GM12878 (cell line): Measurements from ENCODE around the gene MAN2C1. TPM values are rescaled to one million over a fixed set of nuclear protein-coding genes. Genes with fewer than 3 reads are reported as not detected.
A peak's percentile ranks its signal among the peaks of the same experiment; 100 is the strongest.

Experiments used
- CEBPZ ChIP-seq: fragments of 150-350 bp; IDR thresholded peaks from 2 replicates; pipeline ENCODE4 v1.6.1; 2016; ENCODE audit warnings: low read depth, low read length
- EZH2 ChIP-seq: IDR thresholded peaks from 2 replicates; pipeline ENCODE4 v1.6.1; 2012; ENCODE audit warnings: low read depth, mild to moderate bottlenecking, control low read depth, inconsistent platforms, low read length, borderline replicate concordance; ENCODE audit not compliant: control insufficient read depth
- MEF2A ChIP-seq: IDR thresholded peaks from 2 replicates; pipeline ENCODE4 v1.6.1; 2011; ENCODE audit warnings: low read depth, mild to moderate bottlenecking, low read length, moderate library complexity; ENCODE audit not compliant: insufficient read depth
- MLLT1 ChIP-seq: fragments of 450-650 bp; IDR thresholded peaks from 2 replicates; pipeline ENCODE4 v1.6.1; 2016; ENCODE audit warnings: mild to moderate bottlenecking
- NBN ChIP-seq: fragments of 450-650 bp; IDR thresholded peaks from 2 replicates; pipeline ENCODE4 v1.6.1; 2016
- NFXL1 ChIP-seq: fragments of 450-650 bp; IDR thresholded peaks from 2 replicates; pipeline ENCODE4 v1.6.1; 2017; ENCODE audit warnings: antibody characterized with exemption, mild to moderate bottlenecking, borderline replicate concordance
- NFYB ChIP-seq: IDR thresholded peaks from 2 replicates; pipeline ENCODE4 v1.6.1; 2011; ENCODE audit warnings: low read depth, mild to moderate bottlenecking, low read length, improper control_type of control experiment, moderate library complexity; ENCODE audit not compliant: insufficient read depth
- STAT3 ChIP-seq: IDR thresholded peaks from 2 replicates; pipeline ENCODE4 v1.6.1; 2011; ENCODE audit warnings: low read depth, low read length, improper control_type of control experiment
- TBL1XR1 ChIP-seq: IDR thresholded peaks from 2 replicates; pipeline ENCODE4 v1.6.1; 2012; ENCODE audit warnings: low read depth, low read length, improper control_type of control experiment
- USF1 ChIP-seq: IDR thresholded peaks from 2 replicates; pipeline ENCODE4 v1.6.1; 2011; ENCODE audit warnings: borderline replicate concordance, low read depth, mild to moderate bottlenecking, moderate library complexity, mixed read lengths, low read length; ENCODE audit not compliant: insufficient read depth; ENCODE audit errors: extremely low read length
- ZBTB4 ChIP-seq: fragments of 450-650 bp; formaldehyde crosslinking; IDR thresholded peaks from 2 replicates; pipeline ENCODE4 v1.4.0; 2022; ENCODE audit warnings: mild to moderate bottlenecking, moderate library complexity
- ZSCAN29 ChIP-seq: fragments of 450-650 bp; IDR thresholded peaks from 2 replicates; pipeline ENCODE4 v1.6.1; 2017; ENCODE audit warnings: mild to moderate bottlenecking, moderate library complexity
- ZZZ3 ChIP-seq: IDR thresholded peaks from 2 replicates; pipeline ENCODE4 v1.6.1; 2011; ENCODE audit warnings: low read depth; ENCODE audit not compliant: control insufficient read depth, insufficient read length
- polyA plus RNA-seq, 11 experiments: library from polyadenylated mRNA; depleted of rRNA in 4 of 11; unstranded in 6 of 11; stranded (reverse) in 5 of 11; fragments of >200 nt; fragmentation: Nextera tagmentation in 4 of 11; fragmentation: Illumina TruSeq in 1 of 11; extraction: Ambion mirVana in 4 of 11; extraction: Trizol in 1 of 11; gene quantifications; 1 replicate in 1 of 11; 2 replicates in 10 of 11; pipeline versions ENCODE4 v1.2.1 to v1.2.3, GENCODE V29; 2011 to 2016; ENCODE audit warnings: inconsistent platforms in 2 of 11, missing spikeins in 2 of 11, low read depth in 1 of 11
- total RNA-seq, 4 experiments: library from RNA; depleted of rRNA in 3 of 4; stranded (reverse); fragments of >200 nt in 3 of 4; fragmentation: Illumina TruSeq in 1 of 4; extraction: Trizol in 1 of 4; gene quantifications; 2 replicates each; pipeline versions ENCODE4 v1.2.1 to v1.2.3, GENCODE V29; 2013 to 2021
- TF ChIP-seq, protein P1 (sequence below): IDR thresholded peaks from 2 replicates; pipeline ENCODE4 v1.6.1; 2012; ENCODE audit warnings: low read depth, low read length, improper control_type of control experiment
- TF ChIP-seq, protein P2 (sequence below): IDR thresholded peaks from 2 replicates; pipeline ENCODE4 v1.6.1; 2012; ENCODE audit warnings: low read length, inconsistent platforms

MAN2C1 gene
- total and polyA plus RNA-seq, 10 of the 15 experiments (the other 5 are each of a cell fraction or from before 2014, with no cell fraction given), result 1.4 to 111 (median 42.2) TPM

DNA sequence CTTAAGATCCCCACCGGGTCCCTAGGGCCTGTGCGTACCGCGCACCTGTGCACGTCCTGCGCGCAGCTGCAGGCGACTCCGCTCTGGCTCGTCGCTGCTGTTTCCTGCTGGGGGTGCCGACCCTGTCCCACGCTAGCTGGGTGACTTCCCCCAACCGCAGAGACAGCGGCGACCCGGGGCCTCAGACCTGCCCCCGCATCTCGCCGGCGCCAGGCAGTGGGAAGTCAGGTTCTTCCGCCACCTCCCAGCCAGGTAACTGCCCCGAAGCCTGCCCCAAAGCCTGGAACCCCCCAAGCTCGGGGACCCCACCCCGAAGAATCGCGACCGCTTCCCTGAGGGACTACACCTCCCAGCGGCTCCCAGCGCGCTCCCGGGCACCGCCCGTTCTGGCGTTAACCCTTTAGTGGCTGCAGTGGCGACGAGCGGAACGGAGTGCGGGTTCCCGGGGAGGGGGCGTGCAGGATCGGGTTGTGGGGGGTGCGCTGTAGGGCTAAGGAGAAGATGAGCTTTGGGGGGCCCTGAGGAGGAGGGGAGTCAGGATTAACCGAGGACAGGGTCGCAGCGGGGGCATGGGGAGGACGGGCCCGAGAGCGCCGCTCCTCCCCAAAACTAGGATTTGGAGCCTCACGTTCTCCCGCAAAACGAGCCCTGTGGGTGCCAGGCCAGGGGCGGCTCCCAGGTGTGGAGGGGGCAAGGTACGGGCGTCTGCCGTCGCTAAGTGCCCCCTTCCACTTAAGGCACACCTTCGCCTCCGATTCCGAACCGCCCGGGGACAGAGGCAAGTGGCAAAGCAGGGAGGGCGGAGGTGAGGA, 21.0 kb downstream of the MAN2C1 start (continued):
- TF ChIP-seq, protein P1, sequence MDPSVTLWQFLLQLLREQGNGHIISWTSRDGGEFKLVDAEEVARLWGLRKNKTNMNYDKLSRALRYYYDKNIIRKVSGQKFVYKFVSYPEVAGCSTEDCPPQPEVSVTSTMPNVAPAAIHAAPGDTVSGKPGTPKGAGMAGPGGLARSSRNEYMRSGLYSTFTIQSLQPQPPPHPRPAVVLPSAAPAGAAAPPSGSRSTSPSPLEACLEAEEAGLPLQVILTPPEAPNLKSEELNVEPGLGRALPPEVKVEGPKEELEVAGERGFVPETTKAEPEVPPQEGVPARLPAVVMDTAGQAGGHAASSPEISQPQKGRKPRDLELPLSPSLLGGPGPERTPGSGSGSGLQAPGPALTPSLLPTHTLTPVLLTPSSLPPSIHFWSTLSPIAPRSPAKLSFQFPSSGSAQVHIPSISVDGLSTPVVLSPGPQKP, result no peak
- TF ChIP-seq USF1, result no peak
- TF ChIP-seq, protein P2, sequence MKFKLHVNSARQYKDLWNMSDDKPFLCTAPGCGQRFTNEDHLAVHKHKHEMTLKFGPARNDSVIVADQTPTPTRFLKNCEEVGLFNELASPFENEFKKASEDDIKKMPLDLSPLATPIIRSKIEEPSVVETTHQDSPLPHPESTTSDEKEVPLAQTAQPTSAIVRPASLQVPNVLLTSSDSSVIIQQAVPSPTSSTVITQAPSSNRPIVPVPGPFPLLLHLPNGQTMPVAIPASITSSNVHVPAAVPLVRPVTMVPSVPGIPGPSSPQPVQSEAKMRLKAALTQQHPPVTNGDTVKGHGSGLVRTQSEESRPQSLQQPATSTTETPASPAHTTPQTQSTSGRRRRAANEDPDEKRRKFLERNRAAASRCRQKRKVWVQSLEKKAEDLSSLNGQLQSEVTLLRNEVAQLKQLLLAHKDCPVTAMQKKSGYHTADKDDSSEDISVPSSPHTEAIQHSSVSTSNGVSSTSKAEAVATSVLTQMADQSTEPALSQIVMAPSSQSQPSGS, result no peak
- no peak for TF ChIP-seq STAT3
- no peak for TF ChIP-seq NFXL1
- TF ChIP-seq ZSCAN29, result no peak
- no peak for TF ChIP-seq MEF2A
- TF ChIP-seq NBN, result peak; percentile 56; the same call in 1 of the 2 replicates
- TF ChIP-seq CEBPZ, result no peak
- 0 out of 2 replicates have a peak, but pooled peaks have one; percentile 22 for TF ChIP-seq MLLT1
- TF ChIP-seq EZH2, result 0 out of 2 replicates have a peak, but pooled peaks have one; percentile 15
- no peak for TF ChIP-seq TBL1XR1
- TF ChIP-seq ZBTB4 (CRISPR knock-in tag), result no peak
- no peak for TF ChIP-seq NFYB
- no peak for TF ChIP-seq ZZZ3
